ENCODE measurements around the gene UBE2U. TPM values are rescaled to one million over a fixed set of nuclear protein-coding genes. Genes with fewer than 3 reads are reported as not detected.
"Not testable (repeated sequence)": the region's sequence is repeated elsewhere in the genome, so short reads cannot be mapped to it uniquely, and the experiment has no call there.

The UBE2U gene
- total and polyA plus RNA-seq, 2 experiments from 2014 or later: not detected

DNA sequence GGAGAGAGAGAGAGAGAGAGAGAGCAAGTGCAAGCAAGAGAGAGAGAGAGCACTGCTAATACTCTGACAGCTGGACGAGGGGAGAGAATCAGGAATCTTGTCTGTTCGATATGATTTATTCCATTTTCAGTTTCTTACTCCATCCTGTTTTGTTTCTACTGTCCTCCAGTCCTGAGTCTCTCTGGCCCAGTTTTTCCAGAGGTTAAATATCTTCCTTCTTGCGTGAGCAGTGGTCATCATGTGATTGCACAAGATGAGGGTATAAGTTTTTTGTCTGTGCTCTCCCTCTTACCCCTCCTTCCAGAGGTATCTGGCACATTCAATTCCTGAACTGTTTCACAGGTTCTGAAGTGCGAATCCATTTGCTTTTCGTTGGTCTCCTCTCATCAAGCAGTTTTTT is 16.8 kb downstream of the UBE2U start:
- Mint-ChIP-seq H3K27ac (no peak overlapping the region), H3K9me3 (peaks cover 3% of the 10 kb centered on the region; the same call in 1 of the 3 replicates), H3K4me3 (no peak overlapping the region), H3K4me1 (no peaks in the 10 kb centered on the region), H3K36me3 (ENCODE audit: low read depth) (no peaks in the 10 kb centered on the region), H3K27me3 (ENCODE audit: insufficient read depth, low read depth, poor library complexity) (no peaks in the 10 kb centered on the region)
- H3K79me2 ChIP-seq (replicated peaks; ENCODE audit: insufficient read depth): no peaks in the 10 kb centered on the region
- H3K9me2 ChIP-seq (ENCODE audit: insufficient read depth): no peaks in the 10 kb centered on the region; the same call in 1 of the 2 replicates
- H3K36me3 ChIP-seq (ENCODE audit: insufficient read depth): no peaks in the 10 kb centered on the region
- H3K4me2 ChIP-seq: no peak overlapping the region
- no peak overlapping the region for H3K27ac ChIP-seq (ENCODE audit: low read depth)
- no peak for DNase-seq (ENCODE audit: low spot score)
- ATAC-seq: no peak
- no peaks in the 10 kb centered on the region for H3F3A ChIP-seq (replicated peaks; ENCODE audit: low read depth)
- TF ChIP-seq, protein P1, sequence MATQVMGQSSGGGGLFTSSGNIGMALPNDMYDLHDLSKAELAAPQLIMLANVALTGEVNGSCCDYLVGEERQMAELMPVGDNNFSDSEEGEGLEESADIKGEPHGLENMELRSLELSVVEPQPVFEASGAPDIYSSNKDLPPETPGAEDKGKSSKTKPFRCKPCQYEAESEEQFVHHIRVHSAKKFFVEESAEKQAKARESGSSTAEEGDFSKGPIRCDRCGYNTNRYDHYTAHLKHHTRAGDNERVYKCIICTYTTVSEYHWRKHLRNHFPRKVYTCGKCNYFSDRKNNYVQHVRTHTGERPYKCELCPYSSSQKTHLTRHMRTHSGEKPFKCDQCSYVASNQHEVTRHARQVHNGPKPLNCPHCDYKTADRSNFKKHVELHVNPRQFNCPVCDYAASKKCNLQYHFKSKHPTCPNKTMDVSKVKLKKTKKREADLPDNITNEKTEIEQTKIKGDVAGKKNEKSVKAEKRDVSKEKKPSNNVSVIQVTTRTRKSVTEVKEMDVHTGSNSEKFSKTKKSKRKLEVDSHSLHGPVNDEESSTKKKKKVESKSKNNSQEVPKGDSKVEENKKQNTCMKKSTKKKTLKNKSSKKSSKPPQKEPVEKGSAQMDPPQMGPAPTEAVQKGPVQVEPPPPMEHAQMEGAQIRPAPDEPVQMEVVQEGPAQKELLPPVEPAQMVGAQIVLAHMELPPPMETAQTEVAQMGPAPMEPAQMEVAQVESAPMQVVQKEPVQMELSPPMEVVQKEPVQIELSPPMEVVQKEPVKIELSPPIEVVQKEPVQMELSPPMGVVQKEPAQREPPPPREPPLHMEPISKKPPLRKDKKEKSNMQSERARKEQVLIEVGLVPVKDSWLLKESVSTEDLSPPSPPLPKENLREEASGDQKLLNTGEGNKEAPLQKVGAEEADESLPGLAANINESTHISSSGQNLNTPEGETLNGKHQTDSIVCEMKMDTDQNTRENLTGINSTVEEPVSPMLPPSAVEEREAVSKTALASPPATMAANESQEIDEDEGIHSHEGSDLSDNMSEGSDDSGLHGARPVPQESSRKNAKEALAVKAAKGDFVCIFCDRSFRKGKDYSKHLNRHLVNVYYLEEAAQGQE (IDR thresholded peaks at IDR 0.05; ENCODE audit: unreplicated experiment): no peak
- TF ChIP-seq EZH2phosphoT487 (IDR thresholded peaks at IDR 0.05; ENCODE audit: unreplicated experiment) (no peak), ZNF114 (CRISPR knock-in tag; IDR thresholded peaks at IDR 0.05) (no peak), STAT1 (IDR thresholded peaks at IDR 0.05; ENCODE audit: unreplicated experiment) (no peak)
- TF ChIP-seq, protein P2, sequence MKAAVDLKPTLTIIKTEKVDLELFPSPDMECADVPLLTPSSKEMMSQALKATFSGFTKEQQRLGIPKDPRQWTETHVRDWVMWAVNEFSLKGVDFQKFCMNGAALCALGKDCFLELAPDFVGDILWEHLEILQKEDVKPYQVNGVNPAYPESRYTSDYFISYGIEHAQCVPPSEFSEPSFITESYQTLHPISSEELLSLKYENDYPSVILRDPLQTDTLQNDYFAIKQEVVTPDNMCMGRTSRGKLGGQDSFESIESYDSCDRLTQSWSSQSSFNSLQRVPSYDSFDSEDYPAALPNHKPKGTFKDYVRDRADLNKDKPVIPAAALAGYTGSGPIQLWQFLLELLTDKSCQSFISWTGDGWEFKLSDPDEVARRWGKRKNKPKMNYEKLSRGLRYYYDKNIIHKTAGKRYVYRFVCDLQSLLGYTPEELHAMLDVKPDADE (IDR thresholded peaks at IDR 0.05): no peak
- TF ChIP-seq, protein P3, sequence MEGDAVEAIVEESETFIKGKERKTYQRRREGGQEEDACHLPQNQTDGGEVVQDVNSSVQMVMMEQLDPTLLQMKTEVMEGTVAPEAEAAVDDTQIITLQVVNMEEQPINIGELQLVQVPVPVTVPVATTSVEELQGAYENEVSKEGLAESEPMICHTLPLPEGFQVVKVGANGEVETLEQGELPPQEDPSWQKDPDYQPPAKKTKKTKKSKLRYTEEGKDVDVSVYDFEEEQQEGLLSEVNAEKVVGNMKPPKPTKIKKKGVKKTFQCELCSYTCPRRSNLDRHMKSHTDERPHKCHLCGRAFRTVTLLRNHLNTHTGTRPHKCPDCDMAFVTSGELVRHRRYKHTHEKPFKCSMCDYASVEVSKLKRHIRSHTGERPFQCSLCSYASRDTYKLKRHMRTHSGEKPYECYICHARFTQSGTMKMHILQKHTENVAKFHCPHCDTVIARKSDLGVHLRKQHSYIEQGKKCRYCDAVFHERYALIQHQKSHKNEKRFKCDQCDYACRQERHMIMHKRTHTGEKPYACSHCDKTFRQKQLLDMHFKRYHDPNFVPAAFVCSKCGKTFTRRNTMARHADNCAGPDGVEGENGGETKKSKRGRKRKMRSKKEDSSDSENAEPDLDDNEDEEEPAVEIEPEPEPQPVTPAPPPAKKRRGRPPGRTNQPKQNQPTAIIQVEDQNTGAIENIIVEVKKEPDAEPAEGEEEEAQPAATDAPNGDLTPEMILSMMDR (conservative IDR thresholded peaks at IDR 0.05; ENCODE audit: low read depth in 2 of 2): no peak
- H3K27me3 ChIP-seq (ENCODE audit: insufficient read depth): no peaks in the 10 kb centered on the region
- H3K4me1 ChIP-seq (ENCODE audit: insufficient read depth): no peaks in the 10 kb centered on the region
- H3K4me3 ChIP-seq: no peak overlapping the region
- H2AFZ ChIP-seq: no peak overlapping the region
- H4K20me1 ChIP-seq (replicated peaks; ENCODE audit: insufficient read depth): no peaks in the 10 kb centered on the region

DNA sequence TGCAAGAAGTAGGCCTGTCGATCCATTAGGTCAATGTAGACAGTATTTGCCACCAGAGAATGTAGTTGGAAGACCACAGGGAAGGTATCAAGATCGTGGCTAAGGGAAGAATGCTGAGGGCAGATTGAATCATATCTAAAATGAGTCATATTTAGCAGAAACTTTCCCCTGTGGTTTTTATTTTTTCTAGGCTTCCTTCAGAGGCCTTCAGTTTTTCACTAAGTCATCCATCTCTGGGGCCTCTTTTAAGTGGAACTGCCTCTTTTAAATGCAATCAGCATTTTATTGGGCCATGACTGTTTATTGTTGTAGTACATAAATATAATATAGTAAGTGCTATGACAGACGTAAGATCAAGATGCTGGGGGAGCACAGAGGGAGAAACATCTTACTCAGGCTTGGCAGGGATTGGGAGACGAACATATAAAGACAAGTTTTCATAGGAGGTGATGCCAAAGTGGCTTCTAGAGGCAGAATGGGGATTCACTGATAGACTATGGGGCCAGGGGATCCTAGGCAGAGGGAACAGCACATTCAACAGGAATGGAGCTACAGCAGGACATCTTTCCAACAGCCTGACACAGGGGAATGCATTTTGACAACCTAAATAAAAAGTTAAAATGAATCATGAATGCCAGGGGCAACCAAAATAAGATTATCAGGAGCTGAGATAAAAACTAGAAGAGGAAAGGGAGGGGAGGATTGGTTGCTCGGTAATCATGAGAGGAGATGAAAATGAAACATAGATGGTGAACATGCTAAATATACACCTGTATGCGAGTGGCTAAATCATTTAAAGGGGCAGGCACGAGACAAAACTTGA is 20.1 kb downstream of the UBE2U start:
- H3K36me3 ChIP-seq (ENCODE audit: insufficient read depth): no peaks in the 10 kb centered on the region
- no peaks in the 10 kb centered on the region; the same call in none of the 2 replicates for H3K9me2 ChIP-seq (ENCODE audit: insufficient read depth)
- H3K27me3 ChIP-seq (ENCODE audit: insufficient read depth): no peaks in the 10 kb centered on the region
- peaks cover 3% of the 10 kb centered on the region; the same call in 1 of the 3 replicates for H3K9me3 Mint-ChIP-seq
- H3K4me1 Mint-ChIP-seq: no peaks in the 10 kb centered on the region
- H3K36me3 Mint-ChIP-seq (ENCODE audit: low read depth): no peaks in the 10 kb centered on the region
- H3K4me1 ChIP-seq (ENCODE audit: insufficient read depth): no peaks in the 10 kb centered on the region
- no peak overlapping the region for H3K4me2 ChIP-seq
- no peaks in the 10 kb centered on the region for H3F3A ChIP-seq (replicated peaks; ENCODE audit: low read depth)
- H3K4me3 ChIP-seq: no peak overlapping the region
- TF ChIP-seq STAT1 (IDR thresholded peaks at IDR 0.05; ENCODE audit: unreplicated experiment) (no peak), EZH2 (IDR thresholded peaks at IDR 0.05; ENCODE audit: low read depth, unreplicated experiment) (no peak), POLR2AphosphoS5 (IDR thresholded peaks at IDR 0.05; ENCODE audit: low read depth) (no peak), CREB1 (CRISPR knock-in tag; IDR thresholded peaks at IDR 0.05; ENCODE audit: low read depth) (no peak), ZNF114 (CRISPR knock-in tag; IDR thresholded peaks at IDR 0.05) (no peak), ZNF331 (CRISPR knock-in tag; IDR thresholded peaks at IDR 0.05; ENCODE audit: low read depth) (no peak)
- TF ChIP-seq, protein P2 (IDR thresholded peaks at IDR 0.05): no peak
- DNase-seq (ENCODE audit: low spot score) (no peak), ATAC-seq (no peak)
- no peak overlapping the region for H3K27ac Mint-ChIP-seq
- H4K20me1 ChIP-seq (replicated peaks; ENCODE audit: insufficient read depth): no peaks in the 10 kb centered on the region
- H3K4me3 Mint-ChIP-seq: no peak overlapping the region
- H3K27me3 Mint-ChIP-seq (ENCODE audit: insufficient read depth, low read depth, poor library complexity): no peaks in the 10 kb centered on the region
- H3K79me2 ChIP-seq (replicated peaks; ENCODE audit: insufficient read depth): no peaks in the 10 kb centered on the region
- no peak overlapping the region for H2AFZ ChIP-seq
- no peak overlapping the region for H3K27ac ChIP-seq (ENCODE audit: low read depth)

GRCh38 chr1:64224236-64224635 is 20.8 kb downstream of the UBE2U start:
- not testable (repeated sequence) for H3F3A ChIP-seq (replicated peaks; ENCODE audit: low read depth); H3K4me1 Mint-ChIP-seq; H3K36me3 ChIP-seq (ENCODE audit: insufficient read depth); DNase-seq (ENCODE audit: low spot score); H3K36me3 Mint-ChIP-seq (ENCODE audit: low read depth); H3K27me3 ChIP-seq (ENCODE audit: insufficient read depth); H3K4me2 ChIP-seq; H3K4me1 ChIP-seq (ENCODE audit: insufficient read depth); H3K79me2 ChIP-seq (replicated peaks; ENCODE audit: insufficient read depth); H3K4me3 ChIP-seq; H3K27ac Mint-ChIP-seq; H3K9me2 ChIP-seq (ENCODE audit: insufficient read depth); H2AFZ ChIP-seq; H4K20me1 ChIP-seq (replicated peaks; ENCODE audit: insufficient read depth); H3K4me3 Mint-ChIP-seq; ATAC-seq; H3K9me3 Mint-ChIP-seq; H3K27me3 Mint-ChIP-seq (ENCODE audit: insufficient read depth, low read depth, poor library complexity); H3K27ac ChIP-seq (ENCODE audit: low read depth)

All from GM23338 (cell line).